ENCODE results near the gene KBTBD2. TPM values are rescaled to one million over a fixed set of nuclear protein-coding genes. Genes with fewer than 3 reads are reported as not detected.

The KBTBD2 gene
- total and polyA plus RNA-seq, 2 donors (not counting 1 experiment from before 2014, with no cell fraction given): 38.9 to 62.1 TPM

DNA sequence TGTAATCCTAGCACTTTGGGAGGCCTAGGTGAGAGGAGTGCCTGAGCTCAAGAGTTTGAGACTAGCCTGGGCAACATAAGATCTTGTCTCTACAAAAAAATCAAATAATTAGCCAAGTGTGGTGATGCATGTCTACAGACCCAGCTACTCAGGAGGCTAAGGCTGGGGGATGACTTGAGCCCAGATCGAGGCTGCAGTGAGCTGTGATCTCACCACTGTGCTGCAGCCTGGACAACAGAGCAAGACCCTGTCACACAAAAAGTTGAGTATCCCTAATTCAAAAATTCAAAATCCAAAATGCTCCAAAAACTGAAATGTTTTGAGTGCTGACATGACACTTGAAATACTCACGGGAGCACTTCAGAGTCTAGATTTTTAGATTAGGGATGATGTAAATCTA is 19.1 kb downstream of the KBTBD2 start:
- Histone ChIP-seq H3K4me3 (ENCODE audit: control extremely low read depth in 1 of 5, extremely low read depth in 1 of 5, insufficient read depth in 1 of 5, low read depth in 2 of 5, low read length in 4 of 5) (no peak overlapping the region), H3K79me2 (ENCODE audit: control insufficient read depth, insufficient read depth, low read length) (peaks cover 70% of the 10 kb centered on the region), H3K9me3 (ENCODE audit: control extremely low read depth in 1 of 3, control insufficient read depth in 2 of 3, insufficient read depth in 1 of 3, low read length in 2 of 3) (no peaks in the 10 kb centered on the region), H3K27me3 (replicated peaks in 1 of 4; ENCODE audit: control extremely low read depth in 1 of 4, control insufficient read depth in 3 of 4, insufficient read depth in 4 of 4, low read length in 3 of 4) (no peaks in the 10 kb centered on the region), H3K4me2 (replicated peaks; ENCODE audit: low read depth, low read length, poor library complexity, severe bottlenecking) (no peak overlapping the region), H2AFZ (ENCODE audit: insufficient read depth, low read depth, low read length, poor library complexity, severe bottlenecking) (no peak overlapping the region), H3K4me1 (ENCODE audit: control insufficient read depth in 2 of 2, insufficient read depth in 2 of 2, low read length in 2 of 2) (no peaks in the 10 kb centered on the region), H3K9ac (ENCODE audit: low read length) (no peak overlapping the region), H3K36me3 (replicated peaks in 1 of 2; ENCODE audit: control extremely low read depth in 1 of 2, control insufficient read depth in 1 of 2, extremely low read depth in 1 of 2, insufficient read depth in 2 of 2, low read length in 1 of 2) (peaks cover 5 to 68% of the 10 kb centered on the region in 2 experiments), H4K20me1 (ENCODE audit: control insufficient read depth, insufficient read depth, low read length, poor library complexity, severe bottlenecking) (peaks cover 61% of the 10 kb centered on the region), H3K27ac (ENCODE audit: low read length in 2 of 2) (no peak overlapping the region)
- ChIA-PET CTCF (interaction anchor here (0.5 to 1.0 kb wide), 2 partner anchors 71 to 237 kb away, joined by 3 to 4 read pairs; partner anchors contain the start of gene RP9), POLR2A (no interaction called here)
- Mint-ChIP-seq H3K4me3 (no peak overlapping the region), H3K4me1 (peaks cover 16% of the 10 kb centered on the region), H3K27ac (no peak overlapping the region), H3K9me3 (ENCODE audit: insufficient read depth) (no peaks in the 10 kb centered on the region), H3K27me3 (no peaks in the 10 kb centered on the region)
- no peak for DNase-seq
- WGBS (ENCODE audit: insufficient coverage): 90% methylated on average over 1 of the region's 2 CpGs
- no peak for TF ChIP-seq EZH2 (IDR thresholded peaks at IDR 0.05; ENCODE audit: borderline replicate concordance, insufficient read depth, low read depth, low read length, poor library complexity, severe bottlenecking)
- TF ChIP-seq, protein P1, sequence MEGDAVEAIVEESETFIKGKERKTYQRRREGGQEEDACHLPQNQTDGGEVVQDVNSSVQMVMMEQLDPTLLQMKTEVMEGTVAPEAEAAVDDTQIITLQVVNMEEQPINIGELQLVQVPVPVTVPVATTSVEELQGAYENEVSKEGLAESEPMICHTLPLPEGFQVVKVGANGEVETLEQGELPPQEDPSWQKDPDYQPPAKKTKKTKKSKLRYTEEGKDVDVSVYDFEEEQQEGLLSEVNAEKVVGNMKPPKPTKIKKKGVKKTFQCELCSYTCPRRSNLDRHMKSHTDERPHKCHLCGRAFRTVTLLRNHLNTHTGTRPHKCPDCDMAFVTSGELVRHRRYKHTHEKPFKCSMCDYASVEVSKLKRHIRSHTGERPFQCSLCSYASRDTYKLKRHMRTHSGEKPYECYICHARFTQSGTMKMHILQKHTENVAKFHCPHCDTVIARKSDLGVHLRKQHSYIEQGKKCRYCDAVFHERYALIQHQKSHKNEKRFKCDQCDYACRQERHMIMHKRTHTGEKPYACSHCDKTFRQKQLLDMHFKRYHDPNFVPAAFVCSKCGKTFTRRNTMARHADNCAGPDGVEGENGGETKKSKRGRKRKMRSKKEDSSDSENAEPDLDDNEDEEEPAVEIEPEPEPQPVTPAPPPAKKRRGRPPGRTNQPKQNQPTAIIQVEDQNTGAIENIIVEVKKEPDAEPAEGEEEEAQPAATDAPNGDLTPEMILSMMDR (IDR thresholded peaks at IDR 0.05): no peak
- intact Hi-C loops (cut with micrococcal nuclease): no loop called here
- ATAC-seq (ENCODE audit: low read depth): no peak

DNA sequence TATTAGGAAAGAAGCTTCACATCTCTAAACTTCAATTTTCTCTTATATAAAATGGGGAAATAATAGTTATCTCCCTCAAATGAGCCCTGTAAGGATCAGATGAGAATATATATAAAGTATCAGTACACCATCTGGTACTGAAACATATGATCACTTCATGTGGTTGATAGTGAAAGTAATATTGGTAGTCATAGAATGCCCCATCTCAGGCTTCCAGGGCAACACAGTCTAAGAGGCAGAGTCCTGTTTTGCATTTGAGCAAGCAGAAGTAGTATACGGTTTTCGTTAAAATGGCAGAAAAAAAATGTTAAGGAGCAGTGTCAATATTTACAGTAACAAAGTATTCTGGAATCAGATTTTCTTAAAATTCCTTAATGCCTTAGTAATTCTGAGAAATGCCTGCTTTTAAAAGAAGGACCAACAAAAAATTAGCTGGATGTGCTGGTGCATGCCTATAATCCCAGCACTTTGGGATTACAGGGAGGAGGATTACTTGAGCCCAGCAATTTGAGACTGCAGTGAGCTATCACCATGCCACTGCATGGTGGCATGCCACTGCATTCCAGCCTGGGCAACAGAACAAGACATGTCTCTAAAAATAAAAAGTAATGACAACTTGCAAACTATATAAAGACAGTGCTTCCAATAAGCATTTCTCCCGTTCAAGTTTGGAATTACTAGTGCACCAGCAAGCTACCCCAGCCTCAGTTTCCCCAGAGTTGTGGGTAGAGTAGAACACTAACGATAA is 19.8 kb downstream of the KBTBD2 start:
- peaks cover 6 to 74% of the 10 kb centered on the region in 2 experiments for H3K36me3 ChIP-seq (replicated peaks in 1 of 2; ENCODE audit: control extremely low read depth in 1 of 2, control insufficient read depth in 1 of 2, extremely low read depth in 1 of 2, insufficient read depth in 2 of 2, low read length in 1 of 2)
- no peaks in the 10 kb centered on the region for H3K4me1 ChIP-seq (ENCODE audit: control insufficient read depth in 2 of 2, insufficient read depth in 2 of 2, low read length in 2 of 2)
- peaks cover 64% of the 10 kb centered on the region for H3K79me2 ChIP-seq (ENCODE audit: control insufficient read depth, insufficient read depth, low read length)
- ChIA-PET CTCF (interaction anchor here (0.5 to 1.0 kb wide), 4 partner anchors 10 to 238 kb away, joined by 3 to 4 read pairs (median 3); partner anchors contain the start of gene RP9), POLR2A (no interaction called here)
- Mint-ChIP-seq H3K4me3 (no peak overlapping the region), H3K27me3 (no peaks in the 10 kb centered on the region), H3K4me1 (peaks cover 12% of the 10 kb centered on the region), H3K9me3 (ENCODE audit: insufficient read depth) (no peaks in the 10 kb centered on the region), H3K27ac (no peak overlapping the region)
- peaks cover 56% of the 10 kb centered on the region for H4K20me1 ChIP-seq (ENCODE audit: control insufficient read depth, insufficient read depth, low read length, poor library complexity, severe bottlenecking)
- H2AFZ ChIP-seq (ENCODE audit: insufficient read depth, low read depth, low read length, poor library complexity, severe bottlenecking): no peak overlapping the region
- H3K4me2 ChIP-seq (replicated peaks; ENCODE audit: low read depth, low read length, poor library complexity, severe bottlenecking): no peak overlapping the region
- H3K27ac ChIP-seq (ENCODE audit: low read length in 2 of 2): no peak overlapping the region
- no peak for DNase-seq
- no peak overlapping the region for H3K9ac ChIP-seq (ENCODE audit: low read length)
- intact Hi-C loops (cut with micrococcal nuclease): no loop called here
- no CpG with 5 or more reads among the region's 4 CpGs for WGBS (ENCODE audit: insufficient coverage)
- no peaks in the 10 kb centered on the region for H3K27me3 ChIP-seq (replicated peaks in 1 of 4; ENCODE audit: control extremely low read depth in 1 of 4, control insufficient read depth in 3 of 4, insufficient read depth in 4 of 4, low read length in 3 of 4)
- H3K9me3 ChIP-seq (ENCODE audit: control extremely low read depth in 1 of 3, control insufficient read depth in 2 of 3, insufficient read depth in 1 of 3, low read length in 2 of 3): no peaks in the 10 kb centered on the region
- no peak for ATAC-seq (ENCODE audit: low read depth)
- no peak for TF ChIP-seq EZH2 (IDR thresholded peaks at IDR 0.05; ENCODE audit: borderline replicate concordance, insufficient read depth, low read depth, low read length, poor library complexity, severe bottlenecking)
- TF ChIP-seq, protein P1 (IDR thresholded peaks at IDR 0.05): no peak
- no peak overlapping the region for H3K4me3 ChIP-seq (ENCODE audit: control extremely low read depth in 1 of 5, extremely low read depth in 1 of 5, insufficient read depth in 1 of 5, low read depth in 2 of 5, low read length in 4 of 5)

Data from B cell (primary cell).